Panc1 (cell line): ENCODE measurements around the gene ZC3H12D. TPM values are rescaled to one million over a fixed set of nuclear protein-coding genes. Genes with fewer than 3 reads are reported as not detected.

Experiments
- ATAC-seq: fragments of 200-7000 bp; cut with Tn5 transposase; 2 replicates; pipeline ENCODE4 v1.9.1; 2020; ENCODE audit warnings: mild to moderate bottlenecking, moderate library complexity
- BruUV-seq: library from RNA; stranded (reverse); fragments of 400-500 nt; replicated peaks from 2 replicates; lab custom pipeline; 2021; lab: Mats Ljungman, UMichigan
- CTCF ChIA-PET: fragments of 300-600 bp; sonication (Branson Sonifier 250); formaldehyde crosslinking; loops from one replicate; lab custom pipeline; 2022; ENCODE audit warnings: antibody characterized with exemption; lab: Charles Lee
- POLR2A ChIA-PET: fragments of 300-600 bp; sonication (Branson Sonifier 250); formaldehyde crosslinking; loops from one replicate; lab custom pipeline; 2022; ENCODE audit warnings: antibody characterized with exemption; lab: Charles Lee
- DNase-seq: peaks from one replicate; pipeline ENCODE4 v3.0.0-alpha.2; 2010; ENCODE audit warnings: low read depth, low spot score
- H3K27ac ChIP-seq: 2 replicates; pipeline ENCODE4 v1.5.1; 2011; ENCODE audit warnings: mild to moderate bottlenecking, low read length, inconsistent platforms
- H3K27me3 ChIP-seq: fragments of 200-500 bp; sonication (Bioruptor generic); 2 replicates; pipeline ENCODE4 v1.6.0; 2014; ENCODE audit warnings: low read length, inconsistent platforms; ENCODE audit not compliant: control insufficient read depth, insufficient read depth
- H3K36me3 ChIP-seq: fragments of 200-500 bp; sonication (Bioruptor generic); 2 replicates; pipeline ENCODE4 v1.5.1; 2014; ENCODE audit warnings: inconsistent platforms, mild to moderate bottlenecking, low read length, moderate library complexity; ENCODE audit not compliant: control insufficient read depth, insufficient read depth
- H3K4me1 ChIP-seq: 2 replicates; pipeline ENCODE4 v1.5.1; 2011; ENCODE audit warnings: inconsistent platforms, mild to moderate bottlenecking, low read length, moderate library complexity; ENCODE audit not compliant: control insufficient read depth, insufficient read depth
- H3K4me3 ChIP-seq, 2 experiments: 2 replicates each; pipeline ENCODE4 v1.5.1; 2011 to 2012; ENCODE audit warnings: low read depth in 2 of 2, low read length in 2 of 2, mild to moderate bottlenecking in 2 of 2, inconsistent platforms in 1 of 2, moderate library complexity in 1 of 2
- H3K9me3 ChIP-seq: fragments of 200-500 bp; sonication (Bioruptor generic); 2 replicates; pipeline ENCODE4 v1.5.1; 2014; ENCODE audit warnings: low read depth, mild to moderate bottlenecking, inconsistent platforms, low read length, moderate library complexity; ENCODE audit not compliant: control insufficient read depth, insufficient read depth
- POLR2AphosphoS5 ChIP-seq: IDR thresholded peaks from 2 replicates; pipeline ENCODE4 v1.6.1; 2012; ENCODE audit warnings: mild to moderate bottlenecking, low read depth, low read length, moderate library complexity
- SIN3A ChIP-seq: IDR thresholded peaks from 2 replicates; pipeline ENCODE4 v1.6.1; 2012; ENCODE audit warnings: low read depth, mild to moderate bottlenecking, low read length, moderate library complexity, borderline replicate concordance; ENCODE audit not compliant: insufficient read depth
- TCF7L2 ChIP-seq: IDR thresholded peaks from 2 replicates; pipeline ENCODE4 v1.6.1; 2011; ENCODE audit warnings: mild to moderate bottlenecking, low read depth, low read length, inconsistent platforms
- in situ Hi-C: cut with HindIII; loops from 2 replicates; pipeline ENCODE4 v1.10.0; 2016; ENCODE audit warnings: low sequenced_read_pairs, low pct_unique_long_range_greater_than_20kb
- intact Hi-C: fragments of 100-400 bp; cut with micrococcal nuclease; formaldehyde crosslinking; loops from one replicate; pipeline ENCODE4 v1.10.0; 2022; ENCODE audit not compliant: unreplicated experiment
- total RNA-seq: library from RNA; stranded (reverse); gene quantifications from one replicate; pipeline ENCODE4 v1.2.1, GENCODE V29; 2021; ENCODE audit not compliant: unreplicated experiment
- TF ChIP-seq, protein P1 (sequence below): fragments of 450-650 bp; IDR thresholded peaks from 2 replicates; pipeline ENCODE4 v1.5.1; 2017; ENCODE audit warnings: mild to moderate bottlenecking
- TF ChIP-seq, protein P2 (sequence below), 2 experiments: IDR thresholded peaks; 2 replicates each; pipeline ENCODE4 v1.6.1; 2011 to 2012; ENCODE audit warnings: low read depth in 2 of 2, control low read depth in 1 of 2, low read length in 1 of 2, mild to moderate bottlenecking in 1 of 2, moderate library complexity in 1 of 2; ENCODE audit not compliant: insufficient read depth in 1 of 2

Gene ZC3H12D
- total RNA-seq, 1 experiment from 2014 or later: 0.26 TPM

DNA sequence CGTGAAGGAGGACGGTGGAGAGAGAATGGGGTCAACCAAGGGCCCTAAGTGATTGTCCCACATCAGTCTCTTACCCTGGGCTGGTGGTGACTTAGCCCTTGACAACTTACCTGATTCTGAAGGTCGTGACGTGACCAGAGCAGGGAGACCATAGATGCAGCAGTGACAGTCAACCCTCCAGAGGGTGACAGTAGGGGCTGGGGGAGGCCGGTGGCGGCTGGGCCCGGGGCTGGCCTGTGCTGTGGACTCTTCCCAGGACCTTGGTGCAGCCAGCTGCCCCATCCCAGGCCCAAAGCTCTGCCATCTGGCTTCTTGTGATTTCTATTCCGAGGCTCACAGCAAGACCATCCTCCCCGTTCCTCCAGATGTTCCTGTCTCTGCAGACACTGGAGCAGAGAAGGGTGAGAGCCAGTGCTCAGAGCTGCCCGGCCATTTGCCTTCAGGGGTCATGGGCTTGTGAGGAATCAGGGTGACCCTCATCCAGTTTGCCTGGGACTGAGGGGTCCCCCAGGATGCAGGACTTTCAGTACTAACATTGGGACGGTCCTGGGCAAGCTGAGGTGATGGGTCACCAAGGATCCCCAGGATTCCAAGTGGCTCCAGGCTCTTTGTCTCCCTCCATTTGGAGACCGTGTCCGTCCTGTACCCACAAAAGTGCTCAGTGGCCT lies 48.8 kb downstream of the ZC3H12D start:
- Histone ChIP-seq H3K4me1 (peaks cover 4% of the 10 kb centered on the region), H3K4me3 (no peak overlapping the region), H3K9me3 (no peaks in the 10 kb centered on the region), H3K27me3 (no peaks in the 10 kb centered on the region), H3K36me3 (no peaks in the 10 kb centered on the region), H3K27ac (no peak overlapping the region)
- intact Hi-C loops (no loop called here), in situ Hi-C loops (no loop called here)
- DNase-seq: no peak
- ChIA-PET CTCF (no interaction called here), POLR2A (no interaction called here)
- TF ChIP-seq, protein P1, sequence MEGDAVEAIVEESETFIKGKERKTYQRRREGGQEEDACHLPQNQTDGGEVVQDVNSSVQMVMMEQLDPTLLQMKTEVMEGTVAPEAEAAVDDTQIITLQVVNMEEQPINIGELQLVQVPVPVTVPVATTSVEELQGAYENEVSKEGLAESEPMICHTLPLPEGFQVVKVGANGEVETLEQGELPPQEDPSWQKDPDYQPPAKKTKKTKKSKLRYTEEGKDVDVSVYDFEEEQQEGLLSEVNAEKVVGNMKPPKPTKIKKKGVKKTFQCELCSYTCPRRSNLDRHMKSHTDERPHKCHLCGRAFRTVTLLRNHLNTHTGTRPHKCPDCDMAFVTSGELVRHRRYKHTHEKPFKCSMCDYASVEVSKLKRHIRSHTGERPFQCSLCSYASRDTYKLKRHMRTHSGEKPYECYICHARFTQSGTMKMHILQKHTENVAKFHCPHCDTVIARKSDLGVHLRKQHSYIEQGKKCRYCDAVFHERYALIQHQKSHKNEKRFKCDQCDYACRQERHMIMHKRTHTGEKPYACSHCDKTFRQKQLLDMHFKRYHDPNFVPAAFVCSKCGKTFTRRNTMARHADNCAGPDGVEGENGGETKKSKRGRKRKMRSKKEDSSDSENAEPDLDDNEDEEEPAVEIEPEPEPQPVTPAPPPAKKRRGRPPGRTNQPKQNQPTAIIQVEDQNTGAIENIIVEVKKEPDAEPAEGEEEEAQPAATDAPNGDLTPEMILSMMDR: no peak
- TF ChIP-seq SIN3A (no peak), POLR2AphosphoS5 (no peak), TCF7L2 (no peak)
- TF ChIP-seq, protein P2, sequence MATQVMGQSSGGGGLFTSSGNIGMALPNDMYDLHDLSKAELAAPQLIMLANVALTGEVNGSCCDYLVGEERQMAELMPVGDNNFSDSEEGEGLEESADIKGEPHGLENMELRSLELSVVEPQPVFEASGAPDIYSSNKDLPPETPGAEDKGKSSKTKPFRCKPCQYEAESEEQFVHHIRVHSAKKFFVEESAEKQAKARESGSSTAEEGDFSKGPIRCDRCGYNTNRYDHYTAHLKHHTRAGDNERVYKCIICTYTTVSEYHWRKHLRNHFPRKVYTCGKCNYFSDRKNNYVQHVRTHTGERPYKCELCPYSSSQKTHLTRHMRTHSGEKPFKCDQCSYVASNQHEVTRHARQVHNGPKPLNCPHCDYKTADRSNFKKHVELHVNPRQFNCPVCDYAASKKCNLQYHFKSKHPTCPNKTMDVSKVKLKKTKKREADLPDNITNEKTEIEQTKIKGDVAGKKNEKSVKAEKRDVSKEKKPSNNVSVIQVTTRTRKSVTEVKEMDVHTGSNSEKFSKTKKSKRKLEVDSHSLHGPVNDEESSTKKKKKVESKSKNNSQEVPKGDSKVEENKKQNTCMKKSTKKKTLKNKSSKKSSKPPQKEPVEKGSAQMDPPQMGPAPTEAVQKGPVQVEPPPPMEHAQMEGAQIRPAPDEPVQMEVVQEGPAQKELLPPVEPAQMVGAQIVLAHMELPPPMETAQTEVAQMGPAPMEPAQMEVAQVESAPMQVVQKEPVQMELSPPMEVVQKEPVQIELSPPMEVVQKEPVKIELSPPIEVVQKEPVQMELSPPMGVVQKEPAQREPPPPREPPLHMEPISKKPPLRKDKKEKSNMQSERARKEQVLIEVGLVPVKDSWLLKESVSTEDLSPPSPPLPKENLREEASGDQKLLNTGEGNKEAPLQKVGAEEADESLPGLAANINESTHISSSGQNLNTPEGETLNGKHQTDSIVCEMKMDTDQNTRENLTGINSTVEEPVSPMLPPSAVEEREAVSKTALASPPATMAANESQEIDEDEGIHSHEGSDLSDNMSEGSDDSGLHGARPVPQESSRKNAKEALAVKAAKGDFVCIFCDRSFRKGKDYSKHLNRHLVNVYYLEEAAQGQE (IDR thresholded peaks at IDR 0.05; ENCODE audit: insufficient read depth in 1 of 2, low read depth in 2 of 2, low read length in 1 of 2): no peak
- ATAC-seq: no peak
- no TSS peak for BruUV-seq

DNA sequence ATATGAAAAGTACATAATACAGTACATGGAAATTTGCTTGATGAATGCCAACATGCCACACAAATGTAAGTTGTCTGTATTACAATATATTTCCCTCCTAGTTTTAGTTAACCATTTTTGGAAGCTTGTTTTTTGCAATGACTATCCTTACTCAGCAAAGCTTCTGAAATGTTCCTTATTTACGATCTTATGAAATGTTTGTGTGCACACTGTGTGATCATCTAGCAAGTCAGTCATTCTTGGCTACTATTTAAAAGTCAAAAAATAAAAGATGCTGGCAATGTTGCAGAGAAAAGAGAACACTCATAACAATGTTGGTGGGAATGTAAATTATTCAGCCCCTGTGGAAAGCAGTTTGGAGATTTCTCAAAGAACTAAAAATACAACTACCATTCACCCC lies 50.9 kb downstream of the ZC3H12D start:
- Histone ChIP-seq H3K27me3 (no peaks in the 10 kb centered on the region), H3K4me3 (no peak overlapping the region), H3K4me1 (peaks cover 4% of the 10 kb centered on the region), H3K9me3 (no peaks in the 10 kb centered on the region), H3K36me3 (no peaks in the 10 kb centered on the region), H3K27ac (no peak overlapping the region)
- ChIA-PET CTCF (no interaction called here), POLR2A (no interaction called here)
- in situ Hi-C loops (no loop called here), intact Hi-C loops (no loop called here)
- TF ChIP-seq TCF7L2 (no peak), SIN3A (no peak), POLR2AphosphoS5 (no peak)
- TF ChIP-seq, protein P2 (IDR thresholded peaks at IDR 0.05; ENCODE audit: insufficient read depth in 1 of 2, low read depth in 2 of 2, low read length in 1 of 2): no peak
- TF ChIP-seq, protein P1: no peak
- no TSS peak for BruUV-seq
- ATAC-seq: no peak
- no peak for DNase-seq
